Ovary (tissue), 9 donors: ENCODE data around the gene FUT2. TPM values are rescaled to one million over a fixed set of nuclear protein-coding genes. Genes with fewer than 3 reads are reported as not detected.
A peak's percentile ranks its signal among the peaks of the same experiment; 100 is the strongest.

Source experiments
- DNase-seq, 5 donors: peaks; one replicate each; pipeline ENCODE4 v3.0.0-alpha.2; 2019 to 2020
- H3K27ac ChIP-seq, 2 donors: fragments of 200-600 bp; one replicate each; pipeline versions ENCODE4 v1.5.1 to v1.8.0; 2019 to 2022
- H3K27me3 ChIP-seq: fragments of 200-600 bp; one replicate; pipeline ENCODE4 v1.8.0; 2022
- H3K36me3 ChIP-seq: fragments of 200-600 bp; sonication (generic); one replicate; pipeline ENCODE4 v1.5.1; 2019
- H3K4me1 ChIP-seq: one replicate; pipeline ENCODE4 v1.8.1; 2013; ENCODE audit warnings: mild to moderate bottlenecking, moderate library complexity; ENCODE audit not compliant: insufficient read depth
- H3K4me3 ChIP-seq: fragments of 200-600 bp; sonication (generic); one replicate; pipeline ENCODE4 v1.5.1; 2017
- H3K9me3 ChIP-seq, 2 donors: fragments of 200-600 bp in 1 of 2; sonication (generic) in 1 of 2; one replicate each; pipeline versions ENCODE4 v1.5.1 to v1.8.1; 2013 to 2019; ENCODE audit warnings: mild to moderate bottlenecking in 1 of 2, moderate library complexity in 1 of 2
- EP300 ChIP-seq: sonication (generic); formaldehyde crosslinking; IDR thresholded peaks from one replicate; pipeline ENCODE4 v1.6.1; 2017; ENCODE audit warnings: antibody characterized with exemption
- POLR2A ChIP-seq: fragments of 450-650 bp; IDR thresholded peaks from one replicate; pipeline ENCODE4 v1.6.1; 2017; ENCODE audit warnings: antibody characterized with exemption, mild to moderate bottlenecking, moderate library complexity
- WGBS, 3 donors: extraction: QIAGEN DNeasy Blood & Tissue Kit in 1 of 3; methylation state at CpG; one replicate each; pipeline versions ENCODE4 v1.1.5 to v1.1.7; 2013 to 2017; 5-methylcytosine and 5-hydroxymethylcytosine counted together
- intact Hi-C, 4 donors: fragments of 100-400 bp; cut with DNase I; formaldehyde crosslinking; loops; one replicate each; pipeline versions ENCODE4 v1.11.0 to v1.15.1; 2022 to 2023
- polyA plus RNA-seq, 2 donors: library from polyadenylated mRNA; stranded (reverse); fragments of 200-250 nt in 1 of 2; fragments of 350-450 nt in 1 of 2; fragmentation: Illumina TruSeq in 1 of 2; extraction: RNeasy Lipid Tissue Mini Kit (QIAGEN cat#74804) in 1 of 2; gene quantifications; one replicate each; pipeline ENCODE4 v1.2.3, GENCODE V29; 2013 to 2014
- total RNA-seq, 7 donors: library from RNA; depleted of rRNA in 2 of 7; stranded (reverse); fragments of >200 nt in 2 of 7; fragmentation: NEBNext Ultra II Directional in 3 of 7; extraction: Animal tissue kit (Norgen Biotek cat#: 25700) in 3 of 7; gene quantifications; one replicate each; pipeline versions ENCODE4 v1.1.0 to v1.2.4, GENCODE V29; 2016 to 2023
- TF ChIP-seq, protein P1 (sequence below), 3 donors: fragments of 450-650 bp in 2 of 3; fragments of 200-600 bp in 1 of 3; IDR thresholded peaks; one replicate each; pipeline versions ENCODE4 v1.5.1 to v1.8.0; 2016 to 2022; ENCODE audit warnings: antibody characterized with exemption in 3 of 3, mild to moderate bottlenecking in 1 of 3
- donor health status: DM: no; HTN: no; CAD: no; lungs with moderate emphysema.
- donor health status: DM: no; HTN: no; CAD: no.
- donor health status: Bipolar disorder and iron deficiency.
- donor health status: DM: yes; HTN: yes; CAD: no.
- donor health status: DM: no; HTN: no; CAD: no.
- donor health status: DM: yes; HTN: yes; CAD: no.

FUT2 gene
- total and polyA plus RNA-seq, 9 donors: 0.10 to 2.5 (median 1.5) TPM; not detected in 2

- Histone ChIP-seq H3K4me3 (no peak overlapping the region), H3K4me1 (peaks cover 3% of the 10 kb centered on the region), H3K27me3 (no peaks in the 10 kb centered on the region), H3K27ac (no peak overlapping the region), H3K36me3 (no peaks in the 10 kb centered on the region), H3K9me3 (no peaks in the 10 kb centered on the region)
- DNase-seq: no peak
- intact Hi-C loops: loop anchor here in 2 of 4 donors (2.0 kb wide), 2 partner anchors 39 to 65 kb away; no protein-coding TSS in a partner anchor
- TF ChIP-seq, protein P1, sequence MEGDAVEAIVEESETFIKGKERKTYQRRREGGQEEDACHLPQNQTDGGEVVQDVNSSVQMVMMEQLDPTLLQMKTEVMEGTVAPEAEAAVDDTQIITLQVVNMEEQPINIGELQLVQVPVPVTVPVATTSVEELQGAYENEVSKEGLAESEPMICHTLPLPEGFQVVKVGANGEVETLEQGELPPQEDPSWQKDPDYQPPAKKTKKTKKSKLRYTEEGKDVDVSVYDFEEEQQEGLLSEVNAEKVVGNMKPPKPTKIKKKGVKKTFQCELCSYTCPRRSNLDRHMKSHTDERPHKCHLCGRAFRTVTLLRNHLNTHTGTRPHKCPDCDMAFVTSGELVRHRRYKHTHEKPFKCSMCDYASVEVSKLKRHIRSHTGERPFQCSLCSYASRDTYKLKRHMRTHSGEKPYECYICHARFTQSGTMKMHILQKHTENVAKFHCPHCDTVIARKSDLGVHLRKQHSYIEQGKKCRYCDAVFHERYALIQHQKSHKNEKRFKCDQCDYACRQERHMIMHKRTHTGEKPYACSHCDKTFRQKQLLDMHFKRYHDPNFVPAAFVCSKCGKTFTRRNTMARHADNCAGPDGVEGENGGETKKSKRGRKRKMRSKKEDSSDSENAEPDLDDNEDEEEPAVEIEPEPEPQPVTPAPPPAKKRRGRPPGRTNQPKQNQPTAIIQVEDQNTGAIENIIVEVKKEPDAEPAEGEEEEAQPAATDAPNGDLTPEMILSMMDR (IDR thresholded peaks at IDR 0.05): no peak
- TF ChIP-seq EP300 (no peak), POLR2A (no peak)
- 83 to 86% (median 85%) methylated on average over 25 of the region's 25 CpGs for WGBS, 3 donors
These were observed 22.2 kb upstream of the FUT2 start for GRCh38 chr19:48673436-48674100.

DNA sequence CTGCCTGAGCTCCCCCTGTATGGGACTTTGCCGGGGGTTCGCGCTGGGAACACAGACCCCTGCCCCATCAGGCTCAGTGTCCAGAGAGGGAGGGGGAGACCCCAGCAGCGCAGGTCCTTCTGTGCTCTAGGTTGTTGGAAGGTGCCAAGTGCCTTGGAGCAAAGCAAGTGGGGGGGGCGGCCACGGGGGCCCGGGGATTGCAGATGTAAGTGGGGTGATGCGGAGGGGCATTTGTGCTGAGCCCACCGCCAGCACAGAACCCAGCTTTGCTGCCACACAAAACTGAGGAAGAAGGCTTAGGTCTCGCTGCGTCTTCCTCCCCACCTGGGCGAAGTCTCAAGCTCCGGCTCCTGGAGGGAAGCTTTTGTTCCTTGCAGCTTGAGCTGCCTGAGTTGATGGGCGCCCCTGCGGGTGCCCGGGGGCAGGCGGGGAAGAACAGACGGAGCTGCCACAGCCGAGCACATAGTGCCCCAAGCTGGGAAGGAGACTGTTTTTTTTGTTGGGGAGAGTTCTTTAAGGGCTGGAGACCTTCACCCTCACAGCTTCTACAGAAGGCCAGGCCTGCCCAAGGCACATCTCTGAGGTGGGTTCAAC is 21.5 kb upstream of the FUT2 start:
- no peak for DNase-seq
- Histone ChIP-seq H3K9me3 (no peaks in the 10 kb centered on the region), H3K4me1 (peaks cover 3% of the 10 kb centered on the region), H3K27ac (no peak overlapping the region), H3K4me3 (no peak overlapping the region), H3K27me3 (no peaks in the 10 kb centered on the region), H3K36me3 (no peaks in the 10 kb centered on the region)
- 87 to 92% (median 91%) methylated on average over 17 to 19 of the region's 19 CpGs for WGBS, 3 donors
- intact Hi-C loops: loop anchor here in 2 of 4 donors (2.0 kb wide), 2 partner anchors 38 to 64 kb away; no protein-coding TSS in a partner anchor
- TF ChIP-seq POLR2A (no peak), EP300 (no peak)
- TF ChIP-seq, protein P1 (IDR thresholded peaks at IDR 0.05): no peak

DNA sequence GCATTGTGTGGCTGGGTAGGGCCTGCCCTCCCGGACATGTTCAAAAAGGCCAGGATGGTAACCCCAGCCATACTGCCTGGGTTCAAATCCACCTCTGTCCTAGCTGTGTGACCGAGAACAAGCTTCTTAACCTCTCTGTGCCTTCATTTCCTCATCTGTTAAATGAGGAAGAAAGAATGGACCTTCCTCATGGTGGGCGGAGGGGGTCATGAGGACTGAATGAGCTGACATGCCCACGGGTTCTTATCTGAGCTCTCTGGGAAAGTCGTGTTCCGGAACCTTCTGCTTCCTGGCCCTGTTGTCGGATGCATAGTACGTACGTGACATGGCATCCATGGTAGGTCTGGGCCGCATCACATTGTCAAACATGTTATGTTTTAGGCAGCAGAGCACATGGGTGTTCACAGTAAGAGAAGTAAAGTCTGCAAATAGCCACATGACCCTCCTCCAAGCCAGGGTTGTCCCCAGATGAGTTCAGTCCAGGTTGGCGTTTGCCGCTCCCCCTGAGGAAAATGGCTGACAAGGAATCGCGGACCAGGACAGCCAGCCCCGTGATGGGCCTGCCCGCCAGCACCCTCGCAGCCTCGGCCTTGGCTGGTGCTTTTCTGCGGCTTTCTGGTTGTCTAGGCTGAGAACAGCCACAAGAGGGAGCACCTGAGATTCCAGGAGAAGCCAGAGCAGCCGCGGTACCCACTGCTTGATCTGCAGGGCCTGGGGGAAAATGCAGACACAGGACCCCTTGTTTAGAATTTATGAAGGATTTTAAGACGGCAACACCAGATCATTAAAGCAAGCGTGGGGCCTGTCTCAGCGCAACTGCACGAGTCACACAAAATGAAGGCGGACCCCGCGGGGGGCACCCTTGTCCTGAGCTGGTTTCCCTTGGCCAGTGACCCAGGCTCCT is 20.6 kb upstream of the FUT2 start:
- Histone ChIP-seq H3K9me3 (no peaks in the 10 kb centered on the region), H3K4me1 (peaks cover 3% of the 10 kb centered on the region), H3K27ac (no peak overlapping the region), H3K36me3 (no peaks in the 10 kb centered on the region), H3K27me3 (no peaks in the 10 kb centered on the region), H3K4me3 (no peak overlapping the region)
- intact Hi-C loops: loop anchor here in 3 of 4 donors (2.0 to 5.0 kb wide), 4 partner anchors 37 to 64 kb away; no protein-coding TSS in a partner anchor
- no peak for TF ChIP-seq POLR2A
- TF ChIP-seq, protein P1 (IDR thresholded peaks at IDR 0.05): peak; percentile 84 to 91 (median 89)
- no peak for TF ChIP-seq EP300
- DNase-seq: peak; percentile 82 to 87 (median 83)
- 33% methylated on average over 28 of the region's 28 CpGs for WGBS, 3 donors

GRCh38 chr19:48676487-48676886 is 19.3 kb upstream of the FUT2 start:
- WGBS, 3 donors: 90 to 92% (median 91%) methylated on average over 17 of the region's 17 CpGs
- Histone ChIP-seq H3K4me3 (no peak overlapping the region), H3K27ac (no peak overlapping the region), H3K36me3 (no peaks in the 10 kb centered on the region), H3K4me1 (peaks cover 5% of the 10 kb centered on the region), H3K9me3 (no peaks in the 10 kb centered on the region), H3K27me3 (no peaks in the 10 kb centered on the region)
- TF ChIP-seq, protein P1 (IDR thresholded peaks at IDR 0.05): no peak
- no peak for TF ChIP-seq EP300
- TF ChIP-seq POLR2A: no peak
- intact Hi-C loops: loop anchor here in 2 of 4 donors (5.0 kb wide), 2 partner anchors 36 to 61 kb away; no protein-coding TSS in a partner anchor
- no peak for DNase-seq
